SK-N-SH (cell line): Measurements from ENCODE around the gene ACAD10. TPM values are rescaled to one million over a fixed set of nuclear protein-coding genes. Genes with fewer than 3 reads are reported as not detected.

Experiments used
- CTCF ChIA-PET: fragments of 300-600, 350-600 bp; formaldehyde crosslinking; extraction: SDS; loops from one replicate; lab custom pipeline; 2021; lab: Yijun Ruan, JAX
- POLR2A ChIA-PET: fragments of 350-600 bp; sonication (Branson Sonifier 250); formaldehyde crosslinking; extraction: SDS; loops from one replicate; lab custom pipeline; 2020; ENCODE audit warnings: antibody characterized with exemption, inconsistent platforms; lab: Yijun Ruan, JAX
- DNase-seq: peaks from one replicate; pipeline ENCODE4 v3.0.0; 2012
- H2AFZ ChIP-seq: fragments of 200-600 bp; sonication (generic); 2 replicates; pipeline ENCODE4 v1.8.1; 2016; ENCODE audit warnings: antibody characterized with exemption, mild to moderate bottlenecking, low read depth
- H3F3A ChIP-seq: fragments of 200-600 bp; sonication (generic); replicated peaks from 2 replicates; pipeline ENCODE3; 2016; ENCODE audit warnings: antibody characterized with exemption, mild to moderate bottlenecking; ENCODE audit not compliant: insufficient read depth
- H3K27ac ChIP-seq, 2 experiments: fragments of 200-500 bp in 1 of 2; fragments of 200-600 bp in 1 of 2; sonication (Bioruptor generic) in 1 of 2; sonication (generic), shearing (Covaris generic) in 1 of 2; 2 replicates each; pipeline versions ENCODE4 v1.5.1 to v1.6.1; 2014 to 2016; ENCODE audit warnings: low read depth in 2 of 2, inconsistent platforms in 1 of 2, low read length in 1 of 2, mild to moderate bottlenecking in 1 of 2, mixed read lengths in 1 of 2
- H3K27me3 ChIP-seq: fragments of 200-600 bp; sonication (generic), shearing (Covaris generic); 2 replicates; pipeline ENCODE4 v1.6.1; 2016; ENCODE audit warnings: mixed run types; ENCODE audit not compliant: insufficient read depth
- H3K36me3 ChIP-seq, 2 experiments: fragments of 200-500 bp in 1 of 2; fragments of 200-600 bp in 1 of 2; sonication (Bioruptor generic) in 1 of 2; sonication (generic) in 1 of 2; replicated peaks in 1 of 2; 2 replicates each; pipeline versions ENCODE3 to v1.5.1; 2014 to 2016; ENCODE audit warnings: low read length in 1 of 2, mild to moderate bottlenecking in 1 of 2; ENCODE audit not compliant: insufficient read depth in 2 of 2, control insufficient read depth in 1 of 2
- H3K4me1 ChIP-seq, 2 experiments: fragments of 200-500 bp in 1 of 2; fragments of 200-600 bp in 1 of 2; sonication (Bioruptor generic) in 1 of 2; sonication (generic), shearing (Covaris generic) in 1 of 2; 2 replicates each; pipeline versions ENCODE4 v1.5.1 to v1.6.1; 2014 to 2016; ENCODE audit warnings: low read depth in 1 of 2, low read length in 1 of 2, mixed run types in 1 of 2; ENCODE audit not compliant: insufficient read depth in 2 of 2, control insufficient read depth in 1 of 2
- H3K4me2 ChIP-seq: fragments of 200-600 bp; sonication (generic), shearing (Covaris generic); 2 replicates; pipeline ENCODE4 v1.6.1; 2017; ENCODE audit warnings: mixed run types
- H3K4me3 ChIP-seq, 2 experiments: fragments of 200-500 bp in 1 of 2; fragments of 200-600 bp in 1 of 2; sonication (Bioruptor generic) in 1 of 2; sonication (generic), shearing (Covaris generic) in 1 of 2; 2 replicates each; pipeline versions ENCODE4 v1.5.1 to v1.8.1; 2014 to 2016; ENCODE audit warnings: low read depth in 2 of 2, inconsistent platforms in 1 of 2, low read length in 1 of 2, mild to moderate bottlenecking in 1 of 2, mixed read lengths in 1 of 2, moderate library complexity in 1 of 2
- H3K79me2 ChIP-seq: fragments of 200-600 bp; sonication (generic); 2 replicates; pipeline ENCODE4 v1.8.1; 2017; ENCODE audit warnings: mild to moderate bottlenecking; ENCODE audit not compliant: insufficient read depth
- H3K9ac ChIP-seq: fragments of 200-600 bp; sonication (generic); 2 replicates; pipeline ENCODE4 v1.6.1; 2017; ENCODE audit warnings: mixed run types
- H3K9me2 ChIP-seq: fragments of 200-600 bp; sonication (generic); 2 replicates; pipeline ENCODE4 v1.6.1; 2017; ENCODE audit warnings: mixed run types
- H3K9me3 ChIP-seq: fragments of 200-600 bp; sonication (generic); 2 replicates; pipeline ENCODE4 v1.6.1; 2017; ENCODE audit warnings: mixed run types, mild to moderate bottlenecking, moderate library complexity
- H4K20me1 ChIP-seq: fragments of 200-600 bp; sonication (generic); 2 replicates; pipeline ENCODE4 v1.6.1; 2017; ENCODE audit warnings: mild to moderate bottlenecking, mixed run types; ENCODE audit not compliant: insufficient read depth
- FOXM1 ChIP-seq: IDR thresholded peaks from 2 replicates; pipeline ENCODE4 v1.4.0; 2012; ENCODE audit warnings: low read depth, mild to moderate bottlenecking
- GABPA ChIP-seq: IDR thresholded peaks from 2 replicates; pipeline ENCODE4 v1.4.0; 2012; ENCODE audit warnings: low read depth, mild to moderate bottlenecking
- NFIC ChIP-seq: IDR thresholded peaks from 2 replicates; pipeline ENCODE4 v1.4.0; 2012; ENCODE audit warnings: borderline replicate concordance
- RAD21 ChIP-seq: IDR thresholded peaks from 2 replicates; pipeline ENCODE4 v1.6.1; 2012; ENCODE audit warnings: mild to moderate bottlenecking, low read length
- RXRA ChIP-seq: IDR thresholded peaks from 2 replicates; pipeline ENCODE4 v1.4.0; 2012; ENCODE audit warnings: low read depth, mild to moderate bottlenecking, borderline replicate concordance
- TAF1 ChIP-seq: IDR thresholded peaks from 2 replicates; pipeline ENCODE4 v1.6.1; 2012; ENCODE audit warnings: low read depth, mild to moderate bottlenecking, low read length, moderate library complexity, borderline replicate concordance
- TEAD4 ChIP-seq: IDR thresholded peaks from 2 replicates; pipeline ENCODE4 v1.4.0; 2012; ENCODE audit warnings: mild to moderate bottlenecking, borderline replicate concordance; ENCODE audit not compliant: insufficient read depth
- WGBS: methylation state at CpG from one replicate; pipeline ENCODE4 v1.1.6; 2017; ENCODE audit warnings: low lambda C conversion rate; 5-methylcytosine and 5-hydroxymethylcytosine counted together
- polyA plus RNA-seq, 3 experiments: library from polyadenylated mRNA; depleted of rRNA; stranded (reverse); fragments of >200 nt; gene quantifications; 2 replicates each; pipeline ENCODE4 v1.2.3, GENCODE V29; 2012
- TF ChIP-seq, protein P1 (sequence below): IDR thresholded peaks from 2 replicates; pipeline ENCODE4 v1.4.0; 2012; ENCODE audit warnings: low read depth, borderline replicate concordance
- TF ChIP-seq, protein P2 (sequence below): fragments of 150-350 bp; IDR thresholded peaks from 2 replicates; pipeline ENCODE4 v1.6.1; 2016; ENCODE audit warnings: mild to moderate bottlenecking, low read depth, low read length
- TF ChIP-seq, protein P3 (sequence below): IDR thresholded peaks from 2 replicates; pipeline ENCODE4 v1.4.0; 2012; ENCODE audit warnings: low read depth
- TF ChIP-seq, protein P4 (sequence below): fragments of 200-600 bp; sonication (generic); IDR thresholded peaks from 2 replicates; pipeline ENCODE4 v1.6.1; 2017; ENCODE audit warnings: antibody characterized with exemption, mild to moderate bottlenecking, moderate library complexity

Gene ACAD10
- polyA plus RNA-seq, 1 of the 3 experiments (the other 2 are of a cell fraction), result 24.6 TPM

DNA sequence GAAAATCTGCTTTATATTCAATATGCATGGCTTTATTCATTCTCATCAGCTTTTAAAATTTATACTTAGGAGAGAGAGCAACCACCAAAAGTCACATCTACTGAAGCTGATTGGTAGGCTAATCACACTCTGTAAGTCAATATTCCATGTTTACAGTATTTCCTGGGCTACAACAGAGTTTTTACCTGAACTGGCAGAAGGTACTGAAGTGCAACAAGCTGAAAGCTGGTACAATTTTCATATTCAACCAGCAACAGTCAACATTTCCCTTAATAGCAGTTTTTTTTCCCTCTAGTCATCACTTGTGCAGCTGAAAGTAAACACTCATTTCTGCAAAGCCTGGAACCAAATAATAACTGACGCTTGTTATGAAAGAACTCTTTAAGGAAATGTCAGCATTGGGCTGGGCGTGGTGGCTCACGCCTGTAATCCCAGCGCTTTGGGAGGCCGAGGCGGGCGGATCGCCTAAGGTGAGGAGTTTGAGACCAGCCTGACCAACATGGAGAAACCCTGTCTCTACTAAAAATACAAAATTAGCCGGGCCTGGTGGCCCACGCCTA, 13.0 kb upstream of the ACAD10 start:
- ChIA-PET POLR2A (no interaction called here), CTCF (interaction anchor here (0.6 to 2.9 kb wide), 15 partner anchors 9 to 1423 kb away, joined by 3 to 13 read pairs (median 4); partner anchors contain the start of genes ACAD10 and BRAP)
- Histone ChIP-seq H3K9me3 (no peaks in the 10 kb centered on the region), H3K27ac (no peak overlapping the region), H2AFZ (no peak overlapping the region), H3K9ac (no peak overlapping the region), H3K4me3 (no peak overlapping the region), H4K20me1 (no peaks in the 10 kb centered on the region), H3K4me1 (no peaks in the 10 kb centered on the region), H3K4me2 (no peak overlapping the region), H3K9me2 (no peaks in the 10 kb centered on the region), H3F3A (no peaks in the 10 kb centered on the region), H3K79me2 (peaks cover 17% of the 10 kb centered on the region; the same call in 1 of the 2 replicates), H3K27me3 (no peaks in the 10 kb centered on the region), H3K36me3 (peaks cover 35 to 50% of the 10 kb centered on the region in 2 experiments)
- WGBS, result 94% methylated on average over 10 of the region's 10 CpGs
- TF ChIP-seq, protein P1, sequence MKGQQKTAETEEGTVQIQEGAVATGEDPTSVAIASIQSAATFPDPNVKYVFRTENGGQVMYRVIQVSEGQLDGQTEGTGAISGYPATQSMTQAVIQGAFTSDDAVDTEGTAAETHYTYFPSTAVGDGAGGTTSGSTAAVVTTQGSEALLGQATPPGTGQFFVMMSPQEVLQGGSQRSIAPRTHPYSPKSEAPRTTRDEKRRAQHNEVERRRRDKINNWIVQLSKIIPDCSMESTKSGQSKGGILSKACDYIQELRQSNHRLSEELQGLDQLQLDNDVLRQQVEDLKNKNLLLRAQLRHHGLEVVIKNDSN, result no peak
- TF ChIP-seq FOXM1 (no peak), NFIC (no peak), RXRA (no peak), TEAD4 (no peak), GABPA (no peak)
- TF ChIP-seq, protein P2, sequence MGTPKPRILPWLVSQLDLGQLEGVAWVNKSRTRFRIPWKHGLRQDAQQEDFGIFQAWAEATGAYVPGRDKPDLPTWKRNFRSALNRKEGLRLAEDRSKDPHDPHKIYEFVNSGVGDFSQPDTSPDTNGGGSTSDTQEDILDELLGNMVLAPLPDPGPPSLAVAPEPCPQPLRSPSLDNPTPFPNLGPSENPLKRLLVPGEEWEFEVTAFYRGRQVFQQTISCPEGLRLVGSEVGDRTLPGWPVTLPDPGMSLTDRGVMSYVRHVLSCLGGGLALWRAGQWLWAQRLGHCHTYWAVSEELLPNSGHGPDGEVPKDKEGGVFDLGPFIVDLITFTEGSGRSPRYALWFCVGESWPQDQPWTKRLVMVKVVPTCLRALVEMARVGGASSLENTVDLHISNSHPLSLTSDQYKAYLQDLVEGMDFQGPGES, result no peak
- TF ChIP-seq, protein P3, sequence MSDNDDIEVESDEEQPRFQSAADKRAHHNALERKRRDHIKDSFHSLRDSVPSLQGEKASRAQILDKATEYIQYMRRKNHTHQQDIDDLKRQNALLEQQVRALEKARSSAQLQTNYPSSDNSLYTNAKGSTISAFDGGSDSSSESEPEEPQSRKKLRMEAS, result no peak
- no peak for DNase-seq

DNA sequence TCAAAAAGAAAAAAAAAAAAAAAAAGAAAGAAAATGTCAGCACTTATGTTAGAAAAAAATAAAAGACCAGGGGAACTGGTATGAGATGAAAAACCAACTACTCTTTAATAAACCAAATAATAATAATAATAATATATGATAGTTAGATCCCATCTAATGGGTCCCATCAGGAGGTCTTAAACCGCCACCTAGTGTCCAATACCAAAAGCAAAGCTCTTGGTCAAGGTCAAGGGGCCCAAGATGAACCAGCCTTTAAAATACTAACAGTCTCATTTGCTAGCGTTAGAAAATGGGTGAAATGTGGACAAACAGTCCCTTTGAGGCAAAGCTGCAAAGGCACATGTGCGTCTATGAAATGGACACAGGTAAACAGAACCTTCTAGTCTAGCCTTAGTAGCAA, 12.3 kb upstream of the ACAD10 start:
- Histone ChIP-seq H3K36me3 (peaks cover 35 to 50% of the 10 kb centered on the region in 2 experiments), H3K79me2 (peaks cover 17% of the 10 kb centered on the region; the same call in 1 of the 2 replicates), H3K4me2 (no peak overlapping the region), H3F3A (no peaks in the 10 kb centered on the region), H3K4me1 (no peaks in the 10 kb centered on the region), H2AFZ (no peak overlapping the region), H3K9ac (no peak overlapping the region), H3K4me3 (no peak overlapping the region)
- peak; percentile 37 for DNase-seq
- CTCF ChIA-PET, result interaction anchor here (0.5 to 2.9 kb wide), 19 partner anchors 12 to 335 kb away, joined by 3 to 13 read pairs (median 4); partner anchors contain the start of genes ACAD10 and BRAP
- WGBS, result 81% methylated on average over 3 of the region's 3 CpGs
- TF ChIP-seq TAF1, result no peak
- TF ChIP-seq, protein P4, sequence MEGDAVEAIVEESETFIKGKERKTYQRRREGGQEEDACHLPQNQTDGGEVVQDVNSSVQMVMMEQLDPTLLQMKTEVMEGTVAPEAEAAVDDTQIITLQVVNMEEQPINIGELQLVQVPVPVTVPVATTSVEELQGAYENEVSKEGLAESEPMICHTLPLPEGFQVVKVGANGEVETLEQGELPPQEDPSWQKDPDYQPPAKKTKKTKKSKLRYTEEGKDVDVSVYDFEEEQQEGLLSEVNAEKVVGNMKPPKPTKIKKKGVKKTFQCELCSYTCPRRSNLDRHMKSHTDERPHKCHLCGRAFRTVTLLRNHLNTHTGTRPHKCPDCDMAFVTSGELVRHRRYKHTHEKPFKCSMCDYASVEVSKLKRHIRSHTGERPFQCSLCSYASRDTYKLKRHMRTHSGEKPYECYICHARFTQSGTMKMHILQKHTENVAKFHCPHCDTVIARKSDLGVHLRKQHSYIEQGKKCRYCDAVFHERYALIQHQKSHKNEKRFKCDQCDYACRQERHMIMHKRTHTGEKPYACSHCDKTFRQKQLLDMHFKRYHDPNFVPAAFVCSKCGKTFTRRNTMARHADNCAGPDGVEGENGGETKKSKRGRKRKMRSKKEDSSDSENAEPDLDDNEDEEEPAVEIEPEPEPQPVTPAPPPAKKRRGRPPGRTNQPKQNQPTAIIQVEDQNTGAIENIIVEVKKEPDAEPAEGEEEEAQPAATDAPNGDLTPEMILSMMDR, result peak; percentile 61
- peak; percentile 68 for TF ChIP-seq RAD21
- TF ChIP-seq, all 33 proteins: peak for 2
- H3K9me2 ChIP-seq, result no peaks in the 10 kb centered on the region
- no peaks in the 10 kb centered on the region for H3K9me3 ChIP-seq
- POLR2A ChIA-PET, result interaction anchor here (0.6 kb wide), 1 partner anchor 140 kb away, joined by 3 read pairs; no protein-coding TSS in a partner anchor
- H3K27me3 ChIP-seq, result no peaks in the 10 kb centered on the region
- H3K27ac ChIP-seq, result no peak overlapping the region
- no peaks in the 10 kb centered on the region for H4K20me1 ChIP-seq
